HuH-7.5 (cell line): ENCODE data around the gene SMAD4.
"Not testable (repeated sequence)": the region's sequence is repeated elsewhere in the genome, so short reads cannot be mapped to it uniquely, and the experiment has no call there.

ENCODE experiments used
- DNase-seq: peaks from one replicate; pipeline ENCODE4 v3.0.0; 2011; ENCODE audit warnings: low spot score

Gene SMAD4

DNA sequence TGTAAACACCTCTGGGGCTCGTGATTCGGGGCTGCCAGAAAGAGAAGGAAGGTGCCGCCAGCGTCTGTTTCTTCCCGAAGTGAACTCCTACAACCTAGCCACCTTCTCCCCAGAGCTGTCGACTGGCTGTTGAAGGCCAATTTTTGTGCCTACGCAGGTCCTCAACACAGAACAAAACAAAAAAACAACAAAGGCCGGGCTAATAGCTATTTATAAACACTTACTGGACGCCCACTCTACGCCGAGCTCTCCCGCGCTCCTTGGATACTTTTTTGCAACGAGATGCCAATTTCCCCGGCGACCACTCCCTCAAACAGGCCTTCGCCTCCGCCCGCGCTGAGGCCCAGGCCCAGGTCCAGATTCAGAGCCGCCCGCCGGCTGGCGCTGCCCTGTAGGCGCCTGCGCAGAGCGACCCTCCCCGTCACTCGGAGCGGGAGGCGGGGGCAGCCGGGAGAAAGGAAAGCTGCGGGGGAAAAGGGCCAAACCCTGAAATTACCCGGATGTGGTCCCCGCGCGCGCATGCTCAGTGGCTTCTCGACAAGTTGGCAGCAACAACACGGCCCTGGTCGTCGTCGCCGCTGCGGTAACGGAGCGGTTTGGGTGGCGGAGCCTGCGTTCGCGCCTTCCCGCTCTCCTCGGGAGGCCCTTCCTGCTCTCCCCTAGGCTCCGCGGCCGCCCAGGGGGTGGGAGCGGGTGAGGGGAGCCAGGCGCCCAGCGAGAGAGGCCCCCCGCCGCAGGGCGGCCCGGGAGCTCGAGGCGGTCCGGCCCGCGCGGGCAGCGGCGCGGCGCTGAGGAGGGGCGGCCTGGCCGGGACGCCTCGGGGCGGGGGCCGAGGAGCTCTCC, at the start of gene SMAD4:
Gene SMAD4 (plus strand): TSS at position 520 of the 843 bp plus-strand sequence. CDS start 16,834 bp downstream, outside the sequence.
- peak; percentile 78 for DNase-seq

DNA sequence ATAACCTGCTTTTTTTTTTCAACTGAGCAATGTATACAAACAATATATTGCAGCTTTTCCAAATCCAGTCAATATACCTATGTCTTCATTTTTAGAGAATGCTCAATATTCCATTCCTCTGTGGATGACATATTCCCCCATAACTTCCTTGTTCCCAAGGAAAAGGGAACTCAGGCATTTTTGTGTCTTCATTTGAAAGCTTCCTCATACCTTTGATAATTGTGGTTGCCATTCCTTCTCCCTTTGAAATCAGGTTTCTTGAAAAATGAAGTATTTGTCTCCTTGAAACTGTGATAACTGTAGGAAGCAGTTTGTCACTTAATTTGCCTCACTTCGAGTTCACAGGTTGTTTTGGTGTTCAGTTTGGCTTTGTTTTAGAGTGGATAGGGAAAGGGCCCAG, 48.6 kb upstream of the SMAD4 start:
- DNase-seq: no peak

GRCh38 chr18:50982086-50982801, 47.8 kb upstream of the SMAD4 start:
- no peak for DNase-seq

- DNase-seq: no peak
These were observed 47.2 kb upstream of the SMAD4 start for GRCh38 chr18:50982802-50983179.

- no peak for DNase-seq
These were observed 43.5 kb upstream of the SMAD4 start for GRCh38 chr18:50986360-50987087.

- DNase-seq: no peak
These were observed 42.8 kb upstream of the SMAD4 start for GRCh38 chr18:50987261-50987660.

DNA sequence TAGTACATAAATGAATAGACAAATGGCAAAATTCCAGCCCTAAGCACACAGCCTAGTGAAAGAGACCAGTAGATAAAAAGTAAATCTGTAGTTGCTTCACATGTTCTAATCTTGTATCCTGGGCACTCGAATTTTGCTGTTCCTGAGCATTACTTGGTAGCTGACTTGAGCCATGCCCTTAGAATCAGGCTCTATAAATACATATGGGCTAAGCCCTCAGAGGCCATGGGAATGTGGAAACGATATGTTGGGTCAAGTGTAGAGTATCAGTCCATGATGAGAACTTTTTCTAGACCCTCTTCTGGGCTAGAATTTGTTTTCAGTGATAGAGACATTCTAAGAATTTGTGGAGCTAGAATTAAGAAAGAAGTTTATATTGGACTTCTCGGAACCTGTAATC, 40.3 kb upstream of the SMAD4 start:
- DNase-seq: no peak

- no peak for DNase-seq
These were observed 37.7 kb upstream of the SMAD4 start for GRCh38 chr18:50992351-50992762.

GRCh38 chr18:50994031-50994430, 36.0 kb upstream of the SMAD4 start:
- no peak for DNase-seq

GRCh38 chr18:51003174-51003573, 26.8 kb upstream of the SMAD4 start:
- DNase-seq: not testable (repeated sequence)

- DNase-seq: no peak
These were observed 23.8 kb upstream of the SMAD4 start for GRCh38 chr18:51006061-51006818.

DNA sequence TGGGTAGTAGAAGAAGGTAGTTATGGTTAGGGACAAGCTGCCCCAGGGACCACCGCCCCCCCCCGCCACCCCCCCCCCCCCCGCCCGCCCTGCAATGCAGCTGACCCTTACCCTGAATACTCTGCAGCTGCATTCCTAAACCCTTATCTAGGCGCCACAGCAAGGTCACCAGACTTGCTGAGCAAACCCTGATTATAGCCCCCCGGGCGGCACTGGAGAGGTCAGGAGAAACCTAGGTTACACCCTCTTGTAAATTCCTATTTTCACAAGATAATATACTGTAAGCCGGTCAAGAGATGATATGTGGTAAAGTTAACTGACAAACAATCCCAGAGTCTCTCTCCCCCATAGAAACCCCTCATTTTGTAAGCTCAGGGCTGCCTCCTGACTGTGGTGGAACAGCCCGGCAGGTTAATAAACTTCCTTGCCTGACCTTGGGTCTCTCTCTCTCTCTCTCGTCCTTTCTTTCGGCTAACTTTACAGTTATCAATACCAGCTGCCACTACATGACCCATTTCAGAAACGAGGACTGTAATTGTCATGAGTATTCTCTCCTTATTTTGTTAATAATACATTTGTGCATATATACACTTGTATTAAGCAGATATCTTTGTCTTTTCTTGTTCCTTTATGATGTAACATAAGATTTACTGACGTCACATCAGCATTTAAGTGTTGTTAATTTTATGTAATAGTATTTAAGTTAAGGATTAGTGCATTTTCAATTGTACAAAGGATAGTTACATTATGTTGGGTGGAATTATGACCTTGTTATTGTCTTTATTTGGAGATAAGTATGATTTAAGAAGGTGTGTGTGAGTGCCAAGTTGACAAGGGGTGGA, 22.8 kb upstream of the SMAD4 start:
- DNase-seq: no peak

DNA sequence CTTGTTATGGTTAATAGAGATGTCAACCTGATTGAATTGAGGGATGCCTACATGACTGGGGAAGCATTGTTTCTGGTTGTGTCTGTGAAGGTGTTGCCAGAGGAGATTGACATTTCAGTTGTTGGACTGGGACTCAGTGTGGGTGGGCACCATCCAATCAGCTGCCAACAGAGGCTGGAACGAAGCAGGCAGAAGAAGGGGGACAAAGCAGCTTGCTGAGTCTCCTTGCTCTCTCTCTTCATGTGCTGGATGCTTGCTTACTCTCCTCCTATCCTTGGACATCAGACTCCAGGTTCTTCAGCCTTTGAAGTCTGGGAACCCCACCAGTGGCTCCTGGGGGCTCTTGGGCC, 22.2 kb upstream of the SMAD4 start:
- DNase-seq: no peak

DNA sequence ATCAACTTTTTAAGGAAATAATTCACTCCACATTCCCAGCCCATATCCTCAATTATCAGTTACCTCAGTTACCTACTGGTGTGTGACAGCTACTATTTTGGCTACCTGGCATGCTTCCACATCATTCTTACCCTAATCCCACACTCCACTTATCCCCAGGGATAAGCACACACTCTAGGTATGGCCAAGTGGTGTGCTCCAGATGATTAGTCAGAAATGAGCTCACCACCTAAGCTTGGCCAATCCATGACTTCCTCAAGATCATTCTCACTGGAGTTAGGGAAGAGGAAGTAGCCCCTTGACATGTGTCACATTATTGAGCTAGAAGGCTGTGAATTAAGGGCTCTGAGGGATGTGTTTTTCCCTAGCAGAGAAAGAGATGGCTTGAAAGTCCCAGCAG, 20.9 kb upstream of the SMAD4 start:
- no peak for DNase-seq

DNA sequence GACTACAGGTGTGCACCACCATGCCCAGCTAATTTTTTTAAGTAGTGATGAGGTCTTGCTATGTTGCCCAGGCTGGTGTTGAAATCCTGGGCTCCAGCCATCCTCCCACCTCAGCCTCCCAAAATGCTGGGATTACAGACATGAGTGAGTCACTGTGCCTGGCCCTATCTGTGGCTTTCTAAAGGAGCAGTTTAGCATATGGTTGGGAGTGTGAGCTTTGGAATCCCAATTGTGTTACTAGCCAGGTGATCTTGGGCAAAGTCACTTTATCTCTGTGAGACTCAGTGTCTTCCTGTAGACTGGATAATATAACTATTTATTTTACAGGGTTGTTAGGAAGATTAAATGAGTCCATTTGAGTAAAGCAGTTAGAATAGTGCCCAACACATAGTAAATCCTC, 19.8 kb upstream of the SMAD4 start:
- DNase-seq: no peak

DNA sequence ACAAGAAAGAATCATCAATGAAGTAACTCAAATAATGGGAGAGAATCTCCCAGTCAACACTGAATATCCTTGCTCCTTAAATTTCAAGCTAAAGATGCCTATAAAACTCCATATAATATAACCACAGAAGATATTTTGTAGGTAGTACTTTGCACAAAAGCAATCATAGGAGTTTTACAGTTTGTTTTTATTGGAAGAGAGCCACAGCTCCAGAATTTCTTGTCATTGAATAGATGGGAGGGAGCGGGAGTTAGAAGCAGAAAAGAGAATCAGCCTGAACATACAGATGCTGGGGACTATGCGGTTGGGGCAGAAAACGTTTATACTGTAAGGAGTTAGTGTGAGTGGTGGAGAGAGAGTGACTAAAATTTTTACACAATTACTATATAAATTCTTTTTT, 18.3 kb upstream of the SMAD4 start:
- DNase-seq: no peak

DNA sequence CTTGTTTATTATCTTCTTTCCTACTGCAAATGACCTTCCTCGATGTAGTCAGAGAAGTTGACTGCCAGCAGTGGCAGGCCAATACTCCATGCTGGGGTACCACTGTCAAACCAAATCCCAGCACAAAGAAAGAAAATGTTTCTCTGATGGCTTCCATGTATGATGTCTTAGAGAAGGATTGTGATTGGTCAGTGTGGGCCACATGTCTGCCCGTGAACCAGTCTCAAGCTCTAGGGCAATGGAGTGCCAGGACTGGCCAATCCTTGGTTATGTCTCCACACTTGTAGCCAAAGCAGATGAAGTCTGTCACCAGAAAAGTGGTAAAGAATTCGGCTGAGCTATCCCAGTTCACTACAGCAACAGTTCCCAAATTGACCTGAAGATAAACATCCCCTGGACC, 17.6 kb upstream of the SMAD4 start:
- no peak for DNase-seq

DNA sequence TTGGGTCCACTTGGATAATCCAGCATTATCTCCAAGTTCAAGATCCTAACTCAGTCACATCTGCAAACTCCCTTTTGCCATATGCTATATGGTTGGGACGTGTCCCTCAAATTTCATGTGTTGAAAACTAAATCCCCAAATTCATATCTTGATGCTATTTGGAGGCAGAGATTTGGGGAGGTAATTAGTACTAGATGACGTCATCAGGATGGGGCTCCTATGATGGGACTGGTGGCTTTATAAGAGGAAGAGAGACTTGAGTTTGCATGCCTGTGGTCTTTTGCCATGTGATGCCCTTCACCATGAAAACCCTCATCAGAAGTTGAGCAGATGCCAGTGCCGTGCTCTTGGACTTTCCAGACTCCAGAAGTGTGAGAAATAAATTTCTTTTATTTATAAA, 16.8 kb upstream of the SMAD4 start:
- no peak for DNase-seq

GRCh38 chr18:51017140-51017879, 12.7 kb upstream of the SMAD4 start:
- no peak for DNase-seq

GRCh38 chr18:51020536-51020935, 9.5 kb upstream of the SMAD4 start:
- no peak for DNase-seq
